ENCODE measurements around the gene UBA7.
"Not testable (repeated sequence)": the region's sequence is repeated elsewhere in the genome, so short reads cannot be mapped to it uniquely, and the experiment has no call there.

UBA7 gene

GRCh38 chr3:49787536-49787935 is 26.2 kb downstream of the UBA7 start:
- in situ Hi-C loops (cut with HindIII; ENCODE audit: low pct_ligation_motif_present, low pct_unique_long_range_greater_than_20kb, low sequenced_read_pairs) = no loop called here
- no peak for DNase-seq

DNA sequence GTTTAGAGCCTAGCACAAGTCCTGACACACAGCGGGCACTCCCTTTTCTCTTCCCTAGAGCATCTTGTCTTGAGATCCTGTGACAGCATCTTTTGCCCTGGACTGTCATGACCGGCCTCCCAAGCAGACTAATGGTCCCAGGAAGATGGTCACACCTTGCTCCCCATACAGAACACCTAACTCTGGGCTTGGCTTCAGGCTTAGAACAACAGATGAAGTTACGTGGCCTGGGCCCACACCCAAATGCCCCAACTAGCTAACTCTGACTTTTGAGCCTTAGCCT is 26.6 kb downstream of the UBA7 start:
- DNase-seq = no peak
- in situ Hi-C loops (cut with HindIII; ENCODE audit: low pct_ligation_motif_present, low pct_unique_long_range_greater_than_20kb, low sequenced_read_pairs) = no loop called here

GRCh38 chr3:49786357-49787181 is 27.2 kb downstream of the UBA7 start, which contains the start of gene IP6K1:
Gene IP6K1 (minus strand): TSS chr3:49786542. CDS start chr3:49748040, 38,502 bp downstream.
- in situ Hi-C loops (cut with HindIII; ENCODE audit: low pct_ligation_motif_present, low pct_unique_long_range_greater_than_20kb, low sequenced_read_pairs) = no loop called here
- peak; percentile 99 for DNase-seq

DNA sequence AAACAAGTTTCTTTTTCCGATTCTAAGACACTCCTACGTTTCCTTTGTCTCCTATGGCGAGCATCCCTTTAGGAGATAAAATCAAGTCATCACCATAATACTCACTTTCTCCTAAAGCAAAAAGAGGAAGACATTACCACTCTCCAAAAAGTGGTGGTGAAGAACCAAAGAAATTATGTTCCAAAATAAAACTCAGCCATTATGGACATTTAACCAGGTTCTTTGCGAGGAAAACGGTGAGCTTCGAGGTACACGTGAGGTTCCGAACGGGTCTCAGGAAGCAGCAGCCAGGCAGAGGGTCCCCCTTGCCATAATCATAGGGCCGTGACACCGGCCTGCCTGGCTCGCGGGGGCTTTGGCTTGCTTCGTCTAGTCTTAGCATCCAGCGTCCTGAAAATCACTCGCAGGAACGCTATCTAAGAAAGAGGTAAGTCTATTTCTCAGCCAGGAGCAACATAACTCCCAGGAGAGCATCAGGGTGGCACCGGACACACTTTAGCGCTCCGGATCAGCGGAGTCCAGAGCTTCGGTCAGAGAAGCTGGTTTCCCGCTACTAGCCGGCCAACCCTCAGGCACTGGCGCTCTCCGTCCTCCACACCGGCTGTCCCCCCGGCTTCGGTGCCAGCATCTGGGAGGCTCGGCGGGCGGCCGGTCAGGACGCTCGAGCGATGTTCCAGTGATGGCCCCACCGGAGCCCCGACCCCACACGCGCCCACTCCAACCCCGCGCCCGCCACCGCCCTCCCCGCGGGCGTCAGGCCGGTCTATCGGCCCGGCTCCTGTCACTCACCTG is 28.0 kb downstream of the UBA7 start:
- peak; percentile 42 for DNase-seq
- in situ Hi-C loops (cut with HindIII; ENCODE audit: low pct_ligation_motif_present, low pct_unique_long_range_greater_than_20kb, low sequenced_read_pairs) = no loop called here

DNA sequence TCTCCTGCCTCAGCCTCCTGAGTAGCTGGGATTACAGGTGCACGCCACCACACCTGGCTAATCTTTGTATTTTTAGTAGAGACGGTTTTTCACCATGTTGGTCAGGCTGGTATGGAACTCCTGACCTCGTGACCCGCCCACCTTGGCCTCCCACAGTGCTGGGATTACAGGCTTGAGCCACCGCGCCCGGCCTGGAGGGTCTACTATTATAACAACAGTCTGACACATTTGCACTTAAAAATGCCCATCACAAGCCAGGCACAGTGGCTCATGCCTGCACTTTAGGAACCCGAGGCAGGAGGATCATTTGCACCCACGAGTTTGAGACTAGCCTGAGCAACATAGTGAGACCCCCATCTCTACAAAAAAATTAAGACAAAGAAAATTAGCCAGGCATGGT is 31.5 kb downstream of the UBA7 start:
- in situ Hi-C loops (cut with HindIII; ENCODE audit: low pct_ligation_motif_present, low pct_unique_long_range_greater_than_20kb, low sequenced_read_pairs); DNase-seq: not testable (repeated sequence)

GRCh38 chr3:49781415-49782199 is 32.1 kb downstream of the UBA7 start:
- in situ Hi-C loops (cut with HindIII; ENCODE audit: low pct_ligation_motif_present, low pct_unique_long_range_greater_than_20kb, low sequenced_read_pairs) = no loop called here
- no peak for DNase-seq

- in situ Hi-C loops (cut with HindIII; ENCODE audit: low pct_ligation_motif_present, low pct_unique_long_range_greater_than_20kb, low sequenced_read_pairs); DNase-seq: not testable (repeated sequence)
These were observed 32.8 kb downstream of the UBA7 start for GRCh38 chr3:49780975-49781365.

GRCh38 chr3:49780080-49780974 is 33.4 kb downstream of the UBA7 start:
- in situ Hi-C loops (cut with HindIII; ENCODE audit: low pct_ligation_motif_present, low pct_unique_long_range_greater_than_20kb, low sequenced_read_pairs) = no loop called here
- DNase-seq = no peak

GRCh38 chr3:49779358-49780079 is 34.2 kb downstream of the UBA7 start:
- in situ Hi-C loops (cut with HindIII; ENCODE audit: low pct_ligation_motif_present, low pct_unique_long_range_greater_than_20kb, low sequenced_read_pairs) = no loop called here

GRCh38 chr3:49776101-49776500 is 37.7 kb downstream of the UBA7 start:
- in situ Hi-C loops (cut with HindIII; ENCODE audit: low pct_ligation_motif_present, low pct_unique_long_range_greater_than_20kb, low sequenced_read_pairs); DNase-seq: not testable (repeated sequence)

More at GRCh38 chr3:49779358-49780079, 34.2 kb downstream of the UBA7 start:
- DNase-seq = no peak

GRCh38 chr3:49775538-49775937 is 38.2 kb downstream of the UBA7 start:
- in situ Hi-C loops (cut with HindIII; ENCODE audit: low pct_ligation_motif_present, low pct_unique_long_range_greater_than_20kb, low sequenced_read_pairs) = no loop called here
- DNase-seq = no peak

GRCh38 chr3:49772703-49773102 is 41.0 kb downstream of the UBA7 start:
- in situ Hi-C loops (cut with HindIII; ENCODE audit: low pct_ligation_motif_present, low pct_unique_long_range_greater_than_20kb, low sequenced_read_pairs) = no loop called here
- no peak for DNase-seq

DNA sequence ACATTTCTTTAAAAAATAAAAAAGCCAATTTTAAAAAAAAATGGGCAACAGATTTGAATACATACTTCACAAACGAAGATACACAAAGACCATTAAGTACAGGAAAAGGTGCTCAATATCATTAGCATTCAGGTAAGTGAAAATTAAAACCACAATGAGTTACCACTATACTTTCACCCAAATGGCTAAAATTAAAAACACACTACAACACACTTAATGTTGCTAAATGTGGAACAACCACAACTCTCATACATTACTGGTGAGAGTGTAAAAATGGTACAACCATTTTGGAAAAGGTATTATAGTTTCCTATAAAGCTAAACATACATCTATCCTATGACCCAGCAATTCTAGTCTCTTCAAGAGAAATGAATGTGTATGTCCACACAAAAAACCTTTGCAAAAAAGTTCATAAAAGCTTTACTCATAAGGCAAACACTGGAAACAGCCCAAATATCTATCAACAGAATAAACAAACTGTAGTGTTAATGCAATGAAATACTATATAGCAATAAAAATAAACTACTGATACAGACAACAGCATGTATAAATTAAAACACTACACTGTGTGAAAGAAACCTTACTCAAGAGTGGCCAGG is 42.3 kb downstream of the UBA7 start:
- no peak for DNase-seq
- in situ Hi-C loops (cut with HindIII; ENCODE audit: low pct_ligation_motif_present, low pct_unique_long_range_greater_than_20kb, low sequenced_read_pairs) = no loop called here

GRCh38 chr3:49769926-49770325 is 43.8 kb downstream of the UBA7 start:
- no peak for DNase-seq
- in situ Hi-C loops (cut with HindIII; ENCODE audit: low pct_ligation_motif_present, low pct_unique_long_range_greater_than_20kb, low sequenced_read_pairs) = no loop called here

DNA sequence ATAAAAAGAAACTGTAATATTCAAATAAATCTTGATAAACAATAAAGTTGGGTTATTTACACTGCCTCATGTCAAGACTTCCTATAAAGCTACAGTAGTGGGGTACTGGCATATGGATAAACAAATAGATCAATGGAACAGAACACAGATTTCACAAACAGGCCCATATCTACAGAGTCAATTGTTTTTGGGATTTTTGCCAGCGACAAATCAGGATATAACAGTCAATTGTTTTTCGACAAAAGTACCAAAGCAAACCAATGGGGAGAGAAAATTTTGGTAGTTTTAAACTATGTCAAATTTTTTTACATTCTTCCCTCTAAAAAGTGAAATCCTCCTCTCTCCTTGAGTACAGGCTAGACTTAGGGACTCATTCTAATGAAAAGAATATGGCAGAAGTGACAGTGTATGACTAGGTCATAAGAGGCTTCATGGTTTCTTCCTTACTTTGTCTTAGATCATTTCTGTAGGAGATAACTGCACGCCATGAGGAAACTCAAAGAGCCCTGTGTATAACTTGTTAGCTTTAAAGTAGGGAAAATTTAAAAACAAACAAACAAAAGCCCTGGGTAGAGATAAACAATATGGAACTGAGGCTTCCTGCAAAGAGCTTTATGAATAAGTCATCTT is 44.4 kb downstream of the UBA7 start:
- in situ Hi-C loops (cut with HindIII; ENCODE audit: low pct_ligation_motif_present, low pct_unique_long_range_greater_than_20kb, low sequenced_read_pairs) = no loop called here
- DNase-seq = no peak

- no peak for DNase-seq
- in situ Hi-C loops (cut with HindIII; ENCODE audit: low pct_ligation_motif_present, low pct_unique_long_range_greater_than_20kb, low sequenced_read_pairs) = no loop called here
These were observed 49.8 kb downstream of the UBA7 start for GRCh38 chr3:49763981-49764380.

- no peak for DNase-seq
- in situ Hi-C loops (cut with HindIII; ENCODE audit: low pct_ligation_motif_present, low pct_unique_long_range_greater_than_20kb, low sequenced_read_pairs) = no loop called here
These were observed 52.1 kb downstream of the UBA7 start for GRCh38 chr3:49761661-49762060.

Measured in ACHN (cell line).